ENCODE data around the gene SELENON.

Gene SELENON

DNA sequence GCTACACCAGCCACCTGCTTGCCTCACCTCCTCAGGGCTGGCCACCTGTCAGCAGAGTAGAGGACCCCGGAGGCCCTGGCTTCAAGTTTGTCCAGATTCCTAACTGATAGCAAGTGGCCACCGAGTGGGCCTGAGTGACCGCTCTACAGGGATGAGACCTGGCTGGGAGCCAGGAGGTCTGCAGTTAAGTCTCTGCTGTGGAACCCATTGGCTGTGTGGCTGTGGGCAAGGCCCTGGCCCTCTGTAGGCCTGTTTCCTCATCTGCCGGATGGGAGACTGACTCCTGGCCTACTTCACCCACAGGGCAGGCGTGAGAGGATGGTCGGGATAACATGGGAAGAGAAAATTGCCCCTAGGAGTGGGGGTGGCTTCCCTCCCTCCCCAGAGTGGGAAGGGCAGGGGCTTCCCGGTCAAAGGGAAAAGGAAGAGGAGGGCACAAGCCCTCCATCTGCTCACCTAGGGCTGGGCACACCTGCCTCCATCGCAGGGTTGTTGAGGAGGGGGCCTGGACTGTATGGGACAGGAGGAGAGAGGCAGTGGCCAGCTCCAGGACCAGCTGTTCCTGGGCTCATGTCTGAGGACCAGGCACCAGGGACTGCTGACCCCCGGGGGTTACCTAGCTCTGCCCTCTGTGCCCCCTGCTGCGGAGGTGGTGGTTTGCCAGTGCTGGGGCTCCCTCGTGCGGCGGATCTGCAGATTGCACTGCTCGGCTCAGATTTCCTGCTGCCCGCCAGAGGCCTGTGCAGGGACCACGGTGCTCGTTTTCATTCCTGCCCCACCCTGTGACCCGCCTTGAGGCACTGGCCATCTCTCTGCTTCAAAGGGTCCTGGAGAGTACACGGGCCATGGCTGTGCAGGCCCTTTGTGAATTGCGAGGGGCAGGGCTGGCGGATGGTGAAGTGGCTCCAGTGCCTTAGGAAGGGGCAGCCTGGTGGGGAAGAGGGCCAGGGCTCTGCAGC, 10.6 kb downstream of the SELENON start:
- DNase-seq = peak; percentile 13

- DNase-seq = no peak
Measured at GRCh38 chr1:25811384-25812082, 11.5 kb downstream of the SELENON start.

DNA sequence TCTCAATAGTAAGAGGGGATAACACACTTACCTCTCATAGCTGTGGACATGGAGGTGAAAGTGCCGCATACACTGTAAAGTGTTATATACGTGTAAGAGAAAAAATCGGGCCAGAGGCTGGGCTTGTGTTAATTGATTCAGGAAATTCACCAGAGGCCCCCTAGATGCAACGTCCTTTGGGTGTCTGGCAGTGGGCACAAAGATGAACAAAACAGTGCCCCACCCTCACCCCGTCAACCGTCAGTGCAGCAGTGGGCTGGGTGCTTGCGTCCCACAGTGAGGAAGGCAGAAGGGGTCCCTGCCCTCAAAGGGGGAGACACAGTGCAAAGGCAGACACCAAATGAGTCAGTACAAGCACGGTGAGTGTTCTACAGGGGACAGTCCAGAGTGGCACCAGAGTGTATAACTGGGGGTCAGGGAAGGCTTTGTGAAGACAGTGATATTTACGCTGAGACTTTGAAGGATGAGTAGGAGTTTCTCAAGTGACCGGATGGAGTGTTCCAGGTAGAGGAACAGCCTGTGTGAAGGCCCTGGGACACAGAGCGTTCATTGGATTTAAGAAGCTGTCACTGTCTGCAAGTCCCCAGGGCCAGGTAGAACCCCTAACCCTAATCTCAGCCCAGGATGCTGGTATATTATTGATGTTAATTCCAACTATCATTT, 13.2 kb downstream of the SELENON start:
- DNase-seq = no peak

- DNase-seq = no peak
Measured at GRCh38 chr1:25813734-25814471, 13.9 kb downstream of the SELENON start.

- DNase-seq = no peak
Measured at GRCh38 chr1:25814549-25815087, 14.6 kb downstream of the SELENON start.

DNA sequence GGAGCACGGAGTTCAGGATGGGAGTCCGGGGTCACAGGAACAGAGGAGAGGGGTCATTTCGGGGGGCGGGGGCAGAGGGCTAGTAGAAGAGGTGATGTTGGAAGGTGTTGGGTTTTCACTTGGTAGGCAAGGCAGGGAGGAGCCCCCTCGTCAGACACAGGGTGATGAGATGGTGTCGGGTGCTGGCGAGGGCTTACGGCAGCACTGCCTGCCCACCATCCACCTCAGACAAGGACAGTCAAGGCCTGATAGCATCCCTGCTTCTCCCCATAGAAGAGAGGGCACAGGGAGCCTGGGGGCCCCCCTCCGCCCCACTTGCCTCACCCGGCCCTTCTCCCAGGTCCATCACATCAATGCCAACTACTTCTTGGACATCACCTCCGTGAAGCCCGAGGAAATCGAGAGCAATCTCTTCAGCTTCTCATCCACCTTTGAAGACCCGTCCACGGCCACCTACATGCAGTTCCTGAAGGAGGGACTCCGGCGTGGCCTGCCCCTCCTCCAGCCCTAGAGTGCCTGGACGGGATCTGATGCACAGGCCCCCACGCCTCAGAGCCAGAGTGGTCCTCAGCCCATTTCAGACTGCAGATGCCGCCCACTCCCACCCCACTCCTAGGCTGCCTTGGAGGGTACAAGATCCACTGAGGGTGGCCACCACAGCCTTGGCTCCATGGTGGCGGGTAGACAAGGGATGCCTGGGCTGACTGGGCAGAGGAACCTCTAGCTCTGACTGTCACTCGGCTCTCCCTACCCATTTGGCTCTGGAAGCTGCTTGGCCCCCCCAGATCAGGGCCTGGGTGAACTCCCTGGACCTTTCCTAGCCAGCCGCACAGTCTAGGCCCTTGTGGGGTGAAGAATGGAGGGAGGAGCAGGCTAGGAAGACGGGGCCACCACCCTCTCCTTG, 15.5 kb downstream of the SELENON start:
- DNase-seq = no peak

- DNase-seq = no peak
Measured at GRCh38 chr1:25816112-25816718, 16.2 kb downstream of the SELENON start.

DNA sequence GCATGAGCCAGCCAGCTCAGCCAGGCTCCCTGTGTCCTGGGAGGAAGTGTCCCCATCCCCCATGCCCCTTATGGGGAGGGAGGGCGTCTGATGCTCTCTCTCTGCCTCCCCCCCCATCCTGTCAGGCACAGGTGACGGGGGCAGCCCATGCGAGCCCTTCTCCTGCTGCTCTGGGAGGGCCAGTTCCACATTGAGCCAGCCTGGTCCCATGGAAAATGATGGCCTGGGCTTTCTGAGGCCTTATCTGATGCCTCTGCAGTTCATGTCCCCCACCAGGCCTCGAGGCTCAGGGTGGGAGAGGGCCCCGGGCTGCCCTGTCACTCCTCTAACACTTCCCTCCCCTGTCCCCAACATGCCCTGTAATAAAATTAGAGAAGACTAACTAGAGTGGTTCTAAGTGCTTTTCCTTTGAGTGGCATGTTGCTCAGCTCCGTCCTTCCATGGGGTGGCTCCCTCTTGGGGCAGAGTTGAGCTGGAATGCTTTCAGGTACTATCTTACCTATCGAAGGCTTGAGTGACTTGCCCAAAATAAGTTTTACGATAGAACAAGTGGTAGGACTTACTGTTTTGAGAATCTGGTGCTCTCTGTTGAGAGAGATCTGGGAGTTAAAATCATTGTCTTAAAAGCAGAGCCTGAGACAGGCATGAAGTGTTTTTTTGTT, 18.0 kb downstream of the SELENON start:
- DNase-seq = no peak

DNA sequence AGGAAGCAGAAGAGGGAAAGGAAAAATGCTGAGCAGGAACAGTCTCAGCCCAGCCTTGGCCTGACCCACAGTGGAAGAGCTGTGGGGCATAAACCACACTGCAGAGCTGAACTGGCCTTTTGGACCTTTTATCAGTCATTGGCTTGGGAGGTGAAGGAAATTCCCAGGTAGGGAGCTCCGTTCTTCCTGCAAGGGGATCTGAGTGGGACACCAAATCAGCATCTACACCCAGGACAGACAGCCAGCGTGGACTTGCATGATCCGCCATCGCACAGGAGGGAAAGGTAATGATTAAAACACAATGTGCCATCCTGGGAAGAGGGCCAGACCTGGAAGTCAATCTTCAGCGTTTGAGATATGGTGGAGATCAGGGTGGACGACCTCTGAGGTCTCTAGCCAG, 18.6 kb downstream of the SELENON start:
- DNase-seq = no peak

GRCh38 chr1:25819491-25820246, 19.7 kb downstream of the SELENON start, which contains the start of gene MTFR1L:
MTFR1L (plus strand) TSS chr1:25819954; CDS start chr1:25823105, 3,151 bp downstream.
- DNase-seq = peak; percentile 57

- peak; percentile 44 for DNase-seq
Measured at GRCh38 chr1:25820247-25821111, 20.5 kb downstream of the SELENON start.

DNA sequence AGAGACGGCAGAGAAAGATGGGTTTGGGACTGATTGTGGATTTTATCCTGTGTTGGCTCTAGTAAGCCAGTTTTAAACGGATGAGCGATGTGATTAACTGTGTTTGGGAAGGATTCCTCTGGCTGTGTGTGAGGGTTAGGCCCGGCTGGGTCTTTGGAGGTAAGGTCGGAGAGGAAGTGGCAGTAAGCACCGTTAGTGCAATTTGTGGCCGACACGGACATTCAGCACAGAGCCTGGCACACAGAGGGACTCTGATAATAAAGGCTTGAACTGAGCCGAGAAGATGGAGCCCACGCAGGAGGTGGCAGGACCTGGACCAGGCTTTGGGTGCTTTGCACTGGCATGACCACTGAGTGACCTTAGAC, 21.1 kb downstream of the SELENON start:
- DNase-seq = no peak

- DNase-seq = no peak
Measured at GRCh38 chr1:25821630-25822091, 21.7 kb downstream of the SELENON start.

GRCh38 chr1:25825605-25826004, 25.6 kb downstream of the SELENON start:
- DNase-seq = no peak

- no peak for DNase-seq
Measured at GRCh38 chr1:25826571-25826970, 26.6 kb downstream of the SELENON start.

GRCh38 chr1:25828491-25828890, 28.5 kb downstream of the SELENON start:
- DNase-seq = no peak

- no peak for DNase-seq
Measured at GRCh38 chr1:25829046-25829445, 29.1 kb downstream of the SELENON start.

- DNase-seq = no peak
Measured at GRCh38 chr1:25831569-25832196, 31.7 kb downstream of the SELENON start.

Measured in HCEC 1CT (cell line).